ENCODE results near the gene EEF1A2.

DNA sequence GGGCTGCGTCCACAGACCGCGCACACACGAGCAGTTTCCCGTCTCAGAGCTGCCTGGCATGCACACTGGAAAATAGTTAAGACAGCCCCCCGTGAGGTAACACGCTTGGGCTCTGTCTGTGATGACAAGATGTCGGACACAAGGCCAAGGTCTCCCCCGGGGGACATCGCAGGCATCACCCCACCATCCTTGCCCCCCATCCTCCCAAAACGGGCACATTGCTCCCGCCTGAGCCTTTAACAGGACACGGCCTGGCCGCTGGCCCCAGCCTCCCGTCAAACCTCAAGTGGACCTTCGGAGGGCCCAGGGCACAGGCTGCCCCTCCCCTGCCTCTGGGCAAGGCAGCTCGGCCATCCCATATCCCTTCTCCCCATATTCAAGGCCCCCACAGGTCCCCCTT lies 32.0 kb downstream of the EEF1A2 start:
- TF ChIP-seq, protein P1, sequence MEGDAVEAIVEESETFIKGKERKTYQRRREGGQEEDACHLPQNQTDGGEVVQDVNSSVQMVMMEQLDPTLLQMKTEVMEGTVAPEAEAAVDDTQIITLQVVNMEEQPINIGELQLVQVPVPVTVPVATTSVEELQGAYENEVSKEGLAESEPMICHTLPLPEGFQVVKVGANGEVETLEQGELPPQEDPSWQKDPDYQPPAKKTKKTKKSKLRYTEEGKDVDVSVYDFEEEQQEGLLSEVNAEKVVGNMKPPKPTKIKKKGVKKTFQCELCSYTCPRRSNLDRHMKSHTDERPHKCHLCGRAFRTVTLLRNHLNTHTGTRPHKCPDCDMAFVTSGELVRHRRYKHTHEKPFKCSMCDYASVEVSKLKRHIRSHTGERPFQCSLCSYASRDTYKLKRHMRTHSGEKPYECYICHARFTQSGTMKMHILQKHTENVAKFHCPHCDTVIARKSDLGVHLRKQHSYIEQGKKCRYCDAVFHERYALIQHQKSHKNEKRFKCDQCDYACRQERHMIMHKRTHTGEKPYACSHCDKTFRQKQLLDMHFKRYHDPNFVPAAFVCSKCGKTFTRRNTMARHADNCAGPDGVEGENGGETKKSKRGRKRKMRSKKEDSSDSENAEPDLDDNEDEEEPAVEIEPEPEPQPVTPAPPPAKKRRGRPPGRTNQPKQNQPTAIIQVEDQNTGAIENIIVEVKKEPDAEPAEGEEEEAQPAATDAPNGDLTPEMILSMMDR (IDR thresholded peaks at IDR 0.05): no peak
- TF ChIP-seq POLR2A (IDR thresholded peaks at IDR 0.05): no peak
